IPS DF 19.7 (cell line): ENCODE results near the gene AOAH.
A peak's percentile ranks its signal among the peaks of the same experiment; 100 is the strongest.
"Not testable (repeated sequence)": the region's sequence is repeated elsewhere in the genome, so short reads cannot be mapped to it uniquely, and the experiment has no call there.

Source experiments
- DNase-seq: peaks from one replicate; pipeline ENCODE4 v3.0.0-alpha.2; 2013; ENCODE audit warnings: low read depth, low spot score

AOAH gene

GRCh38 chr7:36507475-36508440, 216.5 kb downstream of the AOAH start:
- no peak for DNase-seq

GRCh38 chr7:36506820-36507219, 217.5 kb downstream of the AOAH start:
- no peak for DNase-seq

GRCh38 chr7:36506130-36506798, 218.0 kb downstream of the AOAH start:
- DNase-seq, result no peak

- DNase-seq, result not testable (repeated sequence)
Observed at GRCh38 chr7:36504617-36505016, 219.7 kb downstream of the AOAH start.

GRCh38 chr7:36504216-36504615, 220.1 kb downstream of the AOAH start:
- DNase-seq, result not testable (repeated sequence)

GRCh38 chr7:36497775-36498174, 226.5 kb downstream of the AOAH start:
- no peak for DNase-seq

- not testable (repeated sequence) for DNase-seq
Observed at GRCh38 chr7:36497176-36497575, 227.1 kb downstream of the AOAH start.

- DNase-seq, result no peak
Observed at GRCh38 chr7:36496576-36496975, 227.7 kb downstream of the AOAH start.

- DNase-seq, result no peak
Observed at GRCh38 chr7:36491317-36491716, 233.0 kb downstream of the AOAH start.

- no peak for DNase-seq
Observed at GRCh38 chr7:36490419-36490830, 233.9 kb downstream of the AOAH start.

GRCh38 chr7:36488672-36489071, 235.6 kb downstream of the AOAH start:
- not testable (repeated sequence) for DNase-seq

GRCh38 chr7:36487756-36488336, 236.4 kb downstream of the AOAH start:
- peak; percentile 7 for DNase-seq

GRCh38 chr7:36486336-36486735, 238.0 kb downstream of the AOAH start:
- no peak for DNase-seq

- no peak for DNase-seq
Observed at GRCh38 chr7:36484265-36484664, 240.0 kb downstream of the AOAH start.

- not testable (repeated sequence) for DNase-seq
Observed at GRCh38 chr7:36483853-36484252, 240.4 kb downstream of the AOAH start.

GRCh38 chr7:36478745-36479144, 245.5 kb downstream of the AOAH start:
- DNase-seq, result no peak

- DNase-seq, result no peak
Observed at GRCh38 chr7:36475381-36475780, 248.9 kb downstream of the AOAH start.

GRCh38 chr7:36475011-36475342, 249.3 kb downstream of the AOAH start:
- DNase-seq, result no peak

GRCh38 chr7:36474283-36475010, 249.8 kb downstream of the AOAH start:
- no peak for DNase-seq

- DNase-seq, result peak; percentile 7
Observed at GRCh38 chr7:36473454-36474282, 250.6 kb downstream of the AOAH start.
